Measurements from ENCODE around the gene TRAPPC11. TPM values are rescaled to one million over a fixed set of nuclear protein-coding genes. Genes with fewer than 3 reads are reported as not detected.

Gene TRAPPC11
- total RNA-seq, 2 experiments from 2014 or later = 27.8 to 35.7 TPM

DNA sequence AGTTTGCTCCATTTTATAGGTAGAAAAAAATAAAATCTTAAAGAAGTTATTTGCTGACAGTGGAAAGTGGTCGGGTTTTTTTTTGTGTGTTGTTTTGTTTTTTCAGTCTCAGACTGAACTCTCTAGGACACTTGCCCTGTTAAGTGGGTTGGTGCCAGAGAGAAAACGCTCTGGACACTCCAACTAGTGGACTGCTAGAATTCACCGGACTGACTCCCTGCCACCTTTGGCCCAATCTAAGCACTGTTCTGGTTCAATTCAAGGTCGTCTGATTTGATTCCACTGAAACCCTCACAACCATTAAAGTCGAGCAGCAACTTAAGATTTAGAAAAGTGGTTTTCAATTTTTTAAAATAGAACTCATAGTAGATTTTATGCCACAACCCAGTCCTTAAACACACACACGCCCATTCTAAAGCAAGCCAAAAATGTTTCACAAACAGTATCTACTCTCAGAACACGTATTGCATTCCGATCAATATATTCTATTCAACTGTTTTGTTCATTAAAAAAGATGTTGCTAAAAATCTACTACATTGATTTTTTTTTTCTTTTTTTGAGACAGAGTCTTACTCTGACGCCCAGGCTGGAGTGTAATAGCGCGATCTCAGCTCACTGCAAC lies 27.4 kb upstream of the TRAPPC11 start:
- ChIA-PET POLR2A (interaction anchor here (0.6 kb wide), 1 partner anchor 946 kb away, joined by 3 read pairs; no protein-coding TSS in a partner anchor), CTCF (ENCODE audit: unreplicated experiment) (no interaction called here)
- no peaks in the 10 kb centered on the region for H3K9me3 ChIP-seq (ENCODE audit: low read length)
- no peak overlapping the region for H3K4me2 ChIP-seq (ENCODE audit: low read length)
- TF ChIP-seq CTCF (conservative IDR thresholded peaks at IDR 0.05; ENCODE audit: low read length) (no peak), EZH2phosphoT487 (IDR thresholded peaks at IDR 0.05; ENCODE audit: borderline replicate concordance, low read depth, low read length) (no peak)
- no peak for DNase-seq (ENCODE audit: low spot score)
- intact Hi-C loops (cut with micrococcal nuclease; ENCODE audit: unreplicated experiment) = no loop called here
- no peak overlapping the region for H3K27ac ChIP-seq (ENCODE audit: low read depth, low read length, poor library complexity, severe bottlenecking)
- no TSS peak for BruUV-seq (replicated peaks)
- H4K20me1 ChIP-seq (ENCODE audit: insufficient read depth, low read length) = no peaks in the 10 kb centered on the region
- H3K9me2 ChIP-seq (ENCODE audit: insufficient read depth, low read length) = no peaks in the 10 kb centered on the region
- H3K4me3 ChIP-seq (ENCODE audit: low read depth, low read length, poor library complexity, severe bottlenecking) = no peak overlapping the region
- no peaks in the 10 kb centered on the region for H3K4me1 ChIP-seq (ENCODE audit: insufficient read depth, low read length, poor library complexity, severe bottlenecking)
- H3K79me2 ChIP-seq (ENCODE audit: insufficient read depth, low read depth, low read length) = no peaks in the 10 kb centered on the region
- H3K36me3 ChIP-seq (ENCODE audit: insufficient read depth, low read length) = no peaks in the 10 kb centered on the region
- no peak overlapping the region for H2AFZ ChIP-seq (ENCODE audit: low read length)

- DNase-seq (ENCODE audit: low spot score) = no peak
- no peaks in the 10 kb centered on the region for H3K36me3 ChIP-seq (ENCODE audit: insufficient read depth, low read length)
- H3K4me2 ChIP-seq (ENCODE audit: low read length) = no peak overlapping the region
- TF ChIP-seq EZH2phosphoT487 (IDR thresholded peaks at IDR 0.05; ENCODE audit: borderline replicate concordance, low read depth, low read length) = no peak
- TF ChIP-seq CTCF (conservative IDR thresholded peaks at IDR 0.05; ENCODE audit: low read length) = no peak
- no peaks in the 10 kb centered on the region for H4K20me1 ChIP-seq (ENCODE audit: insufficient read depth, low read length)
- intact Hi-C loops (cut with micrococcal nuclease; ENCODE audit: unreplicated experiment) = no loop called here
- no TSS peak for BruUV-seq (replicated peaks)
- no peaks in the 10 kb centered on the region for H3K9me2 ChIP-seq (ENCODE audit: insufficient read depth, low read length)
- no peak overlapping the region for H3K4me3 ChIP-seq (ENCODE audit: low read depth, low read length, poor library complexity, severe bottlenecking)
- no peaks in the 10 kb centered on the region for H3K9me3 ChIP-seq (ENCODE audit: low read length)
- no peaks in the 10 kb centered on the region for H3K79me2 ChIP-seq (ENCODE audit: insufficient read depth, low read depth, low read length)
- no peak overlapping the region for H2AFZ ChIP-seq (ENCODE audit: low read length)
- ChIA-PET POLR2A (interaction anchor here (0.6 kb wide), 1 partner anchor 83 kb away, joined by 5 read pairs; no protein-coding TSS in a partner anchor), CTCF (ENCODE audit: unreplicated experiment) (no interaction called here)
- no peaks in the 10 kb centered on the region for H3K4me1 ChIP-seq (ENCODE audit: insufficient read depth, low read length, poor library complexity, severe bottlenecking)
- H3K27ac ChIP-seq (ENCODE audit: low read depth, low read length, poor library complexity, severe bottlenecking) = no peak overlapping the region
Measured at GRCh38 chr4:183632689-183633088, 26.4 kb upstream of the TRAPPC11 start.
